ENCODE measurements around the gene NR4A3. TPM values are rescaled to one million over a fixed set of nuclear protein-coding genes. Genes with fewer than 3 reads are reported as not detected.

The NR4A3 gene
- total and polyA plus RNA-seq, 8 donors, result 0.32 to 6.2 (median 0.76) TPM

DNA sequence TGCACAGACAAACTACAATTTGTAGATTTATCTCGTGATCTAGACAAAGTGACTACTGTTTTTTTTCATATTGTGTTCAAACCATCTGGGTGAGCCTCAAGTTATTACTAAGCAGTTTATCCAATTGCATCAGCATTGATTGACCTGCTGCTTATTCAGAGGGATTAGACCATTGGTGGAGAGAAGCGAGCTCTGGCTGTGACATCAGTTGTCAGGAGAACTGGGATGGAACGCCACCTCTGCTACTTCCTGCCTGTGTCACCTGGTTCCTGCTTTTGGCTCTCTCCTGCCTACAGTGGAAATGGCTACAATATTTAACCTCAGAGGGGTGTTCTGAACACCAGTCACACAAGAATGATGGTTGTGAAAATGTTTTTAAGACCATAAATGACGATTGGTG lies 12.1 kb downstream of the NR4A3 start:
- no peak for ATAC-seq

DNA sequence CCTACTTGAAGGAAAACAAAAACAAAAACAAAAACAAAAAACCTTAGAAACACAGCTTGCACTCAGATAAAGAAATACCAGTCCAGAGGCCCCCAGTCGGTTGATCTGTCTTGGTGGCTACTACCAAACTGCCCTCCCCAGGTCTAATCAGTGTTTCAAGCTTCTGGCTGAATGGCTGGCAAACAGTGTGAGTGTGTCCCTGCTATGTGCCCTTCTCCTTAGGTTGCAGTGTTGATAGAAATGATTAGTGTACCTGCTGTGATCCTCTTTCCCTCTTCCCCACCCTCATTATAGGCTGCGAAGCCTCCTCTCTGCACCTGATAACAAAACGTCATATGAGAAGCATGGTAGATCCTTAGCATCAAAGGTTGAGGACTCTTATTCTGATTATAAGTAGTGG lies 12.8 kb downstream of the NR4A3 start:
- DNase-seq (no peak), ATAC-seq (no peak)
- TF ChIP-seq, protein P1, sequence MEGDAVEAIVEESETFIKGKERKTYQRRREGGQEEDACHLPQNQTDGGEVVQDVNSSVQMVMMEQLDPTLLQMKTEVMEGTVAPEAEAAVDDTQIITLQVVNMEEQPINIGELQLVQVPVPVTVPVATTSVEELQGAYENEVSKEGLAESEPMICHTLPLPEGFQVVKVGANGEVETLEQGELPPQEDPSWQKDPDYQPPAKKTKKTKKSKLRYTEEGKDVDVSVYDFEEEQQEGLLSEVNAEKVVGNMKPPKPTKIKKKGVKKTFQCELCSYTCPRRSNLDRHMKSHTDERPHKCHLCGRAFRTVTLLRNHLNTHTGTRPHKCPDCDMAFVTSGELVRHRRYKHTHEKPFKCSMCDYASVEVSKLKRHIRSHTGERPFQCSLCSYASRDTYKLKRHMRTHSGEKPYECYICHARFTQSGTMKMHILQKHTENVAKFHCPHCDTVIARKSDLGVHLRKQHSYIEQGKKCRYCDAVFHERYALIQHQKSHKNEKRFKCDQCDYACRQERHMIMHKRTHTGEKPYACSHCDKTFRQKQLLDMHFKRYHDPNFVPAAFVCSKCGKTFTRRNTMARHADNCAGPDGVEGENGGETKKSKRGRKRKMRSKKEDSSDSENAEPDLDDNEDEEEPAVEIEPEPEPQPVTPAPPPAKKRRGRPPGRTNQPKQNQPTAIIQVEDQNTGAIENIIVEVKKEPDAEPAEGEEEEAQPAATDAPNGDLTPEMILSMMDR (IDR thresholded peaks at IDR 0.05), result no peak
- no peak overlapping the region for H3K27ac ChIP-seq
- H3K4me1 ChIP-seq, result no peaks in the 10 kb centered on the region
- no peaks in the 10 kb centered on the region for H3K9me3 ChIP-seq
- no peak overlapping the region for H3K4me3 ChIP-seq
- peaks cover 0 to 26% of the 10 kb centered on the region in 2 donors for H3K27me3 ChIP-seq
- intact Hi-C loops (cut with DNase I), result no loop called here
- no peaks in the 10 kb centered on the region for H3K36me3 ChIP-seq

More for the DNA sequence above, 12.1 kb downstream of the NR4A3 start:
- H3K4me1 ChIP-seq, result no peaks in the 10 kb centered on the region
- H3K9me3 ChIP-seq, result no peaks in the 10 kb centered on the region
- H3K4me3 ChIP-seq, result no peak overlapping the region
- intact Hi-C loops (cut with DNase I), result no loop called here
- peaks cover 3 to 34% of the 10 kb centered on the region in 2 donors for H3K27me3 ChIP-seq
- TF ChIP-seq, protein P1 (IDR thresholded peaks at IDR 0.05), result no peak
- no peaks in the 10 kb centered on the region for H3K36me3 ChIP-seq
- no peak overlapping the region for H3K27ac ChIP-seq
- no peak for DNase-seq

DNA sequence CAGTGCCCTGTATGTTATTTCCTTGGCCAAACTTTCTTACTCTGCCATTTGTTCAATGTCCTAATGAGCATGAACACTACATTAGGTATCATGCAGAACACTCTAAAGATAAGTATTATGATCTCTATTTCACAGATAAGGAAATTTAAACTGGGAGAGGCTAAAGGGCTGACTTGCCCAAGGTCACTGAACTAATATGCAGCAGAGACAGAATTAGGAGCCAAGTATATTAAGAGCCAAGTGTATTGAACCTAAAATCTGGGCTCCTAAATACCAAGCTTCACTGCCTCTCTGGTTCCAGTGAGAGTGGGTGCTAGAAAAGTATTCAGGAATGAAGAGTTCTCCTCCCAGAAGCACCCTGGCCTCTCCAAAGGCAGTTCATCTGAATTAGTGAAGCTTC lies 13.5 kb downstream of the NR4A3 start:
- TF ChIP-seq, protein P1 (IDR thresholded peaks at IDR 0.05), result no peak
- Histone ChIP-seq H3K27me3 (peaks cover 0 to 20% of the 10 kb centered on the region in 2 donors), H3K27ac (no peak overlapping the region), H3K9me3 (no peaks in the 10 kb centered on the region), H3K4me1 (no peaks in the 10 kb centered on the region), H3K4me3 (no peak overlapping the region), H3K36me3 (no peaks in the 10 kb centered on the region)
- intact Hi-C loops (cut with DNase I), result no loop called here
- ATAC-seq (no peak), DNase-seq (no peak)

DNA sequence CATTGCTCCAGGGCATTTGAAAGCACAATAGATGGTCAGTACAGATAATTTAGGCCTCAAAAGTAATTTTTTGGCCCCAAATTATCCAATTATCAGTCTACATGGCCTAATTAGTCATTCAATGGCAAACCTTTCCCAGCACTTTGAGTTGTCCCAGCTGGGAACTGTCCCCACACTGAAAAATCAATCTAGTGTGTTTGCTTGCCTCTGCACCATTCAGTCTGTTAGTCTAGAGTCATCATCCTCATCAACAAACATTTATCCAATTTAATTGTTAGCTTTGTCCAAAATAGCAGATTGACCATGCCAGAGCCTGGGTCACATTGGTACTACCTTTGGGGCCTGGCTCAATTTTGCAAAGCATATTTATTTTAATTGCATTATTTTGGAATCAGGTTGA lies 13.9 kb downstream of the NR4A3 start:
- intact Hi-C loops (cut with DNase I), result no loop called here
- no peaks in the 10 kb centered on the region for H3K36me3 ChIP-seq

DNA sequence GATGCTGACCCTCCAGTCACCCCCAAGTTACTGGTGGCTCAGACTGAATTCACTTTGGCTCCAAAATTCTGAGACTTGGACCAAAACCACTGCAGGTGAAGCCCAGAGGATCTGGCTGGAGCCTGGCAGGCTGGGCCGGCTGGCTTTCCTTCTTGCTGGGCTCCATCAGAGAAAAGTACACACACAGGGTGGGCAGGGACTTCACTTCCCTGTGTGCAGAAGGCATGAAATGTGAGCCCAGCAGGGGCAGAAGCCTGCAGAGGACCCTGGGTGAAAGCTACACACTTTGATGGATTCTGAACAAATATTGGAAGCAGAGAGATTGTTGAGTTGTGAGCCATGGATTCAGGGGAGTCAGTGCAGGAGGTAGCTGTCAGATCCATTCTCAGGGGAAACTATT lies 18.4 kb downstream of the NR4A3 start:
- Histone ChIP-seq H3K9me3 (no peaks in the 10 kb centered on the region), H3K36me3 (no peaks in the 10 kb centered on the region), H3K4me1 (no peaks in the 10 kb centered on the region), H3K4me3 (no peak overlapping the region), H3K27me3 (no peaks in the 10 kb centered on the region), H3K27ac (no peak overlapping the region)
- ATAC-seq (no peak), DNase-seq (no peak)
- intact Hi-C loops (cut with DNase I), result no loop called here
- TF ChIP-seq, protein P1 (IDR thresholded peaks at IDR 0.05), result no peak

More for the DNA sequence above, 13.9 kb downstream of the NR4A3 start:
- no peak for DNase-seq
- Histone ChIP-seq H3K9me3 (no peaks in the 10 kb centered on the region), H3K27me3 (peaks cover 0 to 15% of the 10 kb centered on the region in 2 donors), H3K4me3 (no peak overlapping the region), H3K27ac (no peak overlapping the region), H3K4me1 (no peaks in the 10 kb centered on the region)
- TF ChIP-seq, protein P1 (IDR thresholded peaks at IDR 0.05), result no peak
- no peak for ATAC-seq

Measured in left lung (tissue), 10 donors.